Prostate gland (tissue), 2 donors: ENCODE measurements around the gene CREB5. TPM values are rescaled to one million over a fixed set of nuclear protein-coding genes. Genes with fewer than 3 reads are reported as not detected.
"Not testable (repeated sequence)": the region's sequence is repeated elsewhere in the genome, so short reads cannot be mapped to it uniquely, and the experiment has no call there.

Experiments
- DNase-seq: peaks from one replicate; pipeline ENCODE4 v3.0.0-alpha.2; 2019; ENCODE audit warnings: low spot score
- H3K27ac ChIP-seq, 2 donors: fragments of 200-600 bp; sonication (generic); 2 replicates each; pipeline ENCODE4 v1.5.1; 2017 to 2019
- H3K27me3 ChIP-seq: fragments of 200-600 bp; sonication (generic); replicated peaks from 2 replicates; pipeline ENCODE4 v1.5.1; 2019; ENCODE audit not compliant: insufficient read depth
- H3K36me3 ChIP-seq, 2 donors: fragments of 200-600 bp; sonication (generic); 1 replicate in 1 of 2; 2 replicates in 1 of 2; pipeline versions ENCODE4 v1.5.1 to v1.8.1; 2017 to 2019
- H3K4me1 ChIP-seq: fragments of 200-600 bp; sonication (generic); replicated peaks from 2 replicates; pipeline ENCODE4 v1.5.1; 2019
- H3K4me3 ChIP-seq, 2 donors: fragments of 200-600 bp; sonication (generic); 2 replicates each; pipeline ENCODE4 v1.5.1; 2017 to 2019
- H3K9me3 ChIP-seq: fragments of 200-600 bp; sonication (generic); 2 replicates; pipeline ENCODE4 v1.5.1; 2017
- CTCF ChIP-seq, 4 experiments: fragments of 200-600 bp in 2 of 4; fragments of 450-650 bp in 2 of 4; sonication (generic) in 2 of 4; IDR thresholded peaks; 1 replicate in 3 of 4; 2 replicates in 1 of 4; pipeline ENCODE4 v1.5.1; 2016 to 2019; ENCODE audit warnings: antibody characterized with exemption in 4 of 4, mild to moderate bottlenecking in 2 of 4, moderate library complexity in 2 of 4
- POLR2A ChIP-seq: fragments of 450-650 bp; IDR thresholded peaks from one replicate; pipeline ENCODE4 v1.6.1; 2016; ENCODE audit warnings: antibody characterized with exemption, mild to moderate bottlenecking
- POLR2AphosphoS5 ChIP-seq: sonication (generic); formaldehyde crosslinking; IDR thresholded peaks from one replicate; pipeline ENCODE4 v1.6.1; 2017; ENCODE audit warnings: antibody characterized with exemption
- WGBS: methylation state at CpG from one replicate; pipeline ENCODE4 v1.1.5; 2018; 5-methylcytosine and 5-hydroxymethylcytosine counted together
- intact Hi-C: fragments of 100-400 bp; cut with DNase I; formaldehyde crosslinking; loops from one replicate; pipeline ENCODE4 v1.14.2; 2022
- total RNA-seq, 2 donors: library from RNA; depleted of rRNA; stranded (reverse); fragments of >200 nt; gene quantifications; one replicate each; pipeline ENCODE4 v1.1.0, GENCODE V29; 2016

Gene CREB5
- total RNA-seq, 2 donors from 2014 or later, result 0.46 to 3.4 TPM

- WGBS, result 93% methylated on average over 14 of the region's 14 CpGs
These were observed 373.0 kb downstream of the CREB5 start for GRCh38 chr7:28785041-28785995.

GRCh38 chr7:28786156-28786555, 373.8 kb downstream of the CREB5 start:
- H3K4me1 ChIP-seq, H3K36me3 ChIP-seq, H3K27me3 ChIP-seq, H3K27ac ChIP-seq, DNase-seq, H3K4me3 ChIP-seq, intact Hi-C loops, H3K9me3 ChIP-seq: not testable (repeated sequence)
- WGBS, result 95% methylated on average over 5 of the region's 5 CpGs

More at GRCh38 chr7:28785041-28785995, 373.0 kb downstream of the CREB5 start:
- Histone ChIP-seq H3K9me3 (no peaks in the 10 kb centered on the region), H3K4me1 (no peaks in the 10 kb centered on the region), H3K27me3 (no peaks in the 10 kb centered on the region), H3K27ac (no peak overlapping the region), H3K4me3 (no peak overlapping the region), H3K36me3 (no peaks in the 10 kb centered on the region)
- TF ChIP-seq POLR2AphosphoS5 (no peak), POLR2A (no peak), CTCF (IDR thresholded peaks at IDR 0.05) (no peak)
- intact Hi-C loops, result no loop called here
- DNase-seq, result no peak

DNA sequence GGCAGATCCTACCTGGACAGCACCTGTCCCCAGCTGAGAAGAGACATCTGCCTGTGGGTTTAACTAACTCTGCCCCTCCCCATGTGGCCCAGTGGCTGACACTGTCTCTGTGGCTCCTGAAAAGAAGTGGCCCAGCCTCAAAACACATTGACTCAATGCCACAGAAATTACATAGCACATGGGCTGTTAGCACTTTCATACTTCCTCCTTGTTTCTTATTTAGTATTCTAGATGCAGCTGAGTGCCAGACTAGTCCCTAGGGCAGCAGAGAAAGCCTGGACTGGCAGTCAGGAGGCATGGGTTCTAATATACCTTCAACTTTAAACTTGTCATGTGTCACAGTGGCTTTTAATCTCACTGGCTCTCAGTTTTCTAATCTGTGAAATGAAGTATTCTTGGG, 374.8 kb downstream of the CREB5 start:
- Histone ChIP-seq H3K27me3 (no peaks in the 10 kb centered on the region), H3K36me3 (no peaks in the 10 kb centered on the region), H3K4me1 (no peaks in the 10 kb centered on the region), H3K9me3 (no peaks in the 10 kb centered on the region), H3K4me3 (no peak overlapping the region), H3K27ac (no peak overlapping the region)
- intact Hi-C loops, result no loop called here
- DNase-seq, result no peak
- TF ChIP-seq CTCF (IDR thresholded peaks at IDR 0.05), result no peak
- no peak for TF ChIP-seq POLR2AphosphoS5
- TF ChIP-seq POLR2A, result no peak

GRCh38 chr7:28790467-28790866, 378.1 kb downstream of the CREB5 start:
- Histone ChIP-seq H3K4me3 (no peak overlapping the region), H3K9me3 (no peaks in the 10 kb centered on the region), H3K27me3 (no peaks in the 10 kb centered on the region), H3K4me1 (no peaks in the 10 kb centered on the region), H3K27ac (no peak overlapping the region), H3K36me3 (no peaks in the 10 kb centered on the region)
- DNase-seq, result no peak
- intact Hi-C loops, result no loop called here
- 90% methylated on average over 4 of the region's 4 CpGs for WGBS
- TF ChIP-seq CTCF (IDR thresholded peaks at IDR 0.05) (no peak), POLR2AphosphoS5 (no peak), POLR2A (no peak)

GRCh38 chr7:28792858-28793257, 380.5 kb downstream of the CREB5 start:
- H3K4me3 ChIP-seq, result no peak overlapping the region
- intact Hi-C loops, result no loop called here
- no peaks in the 10 kb centered on the region for H3K27me3 ChIP-seq
- WGBS, result 94% methylated on average over 2 of the region's 2 CpGs
- no peak for TF ChIP-seq POLR2AphosphoS5
- TF ChIP-seq POLR2A, result no peak
- TF ChIP-seq CTCF (IDR thresholded peaks at IDR 0.05), result no peak
- H3K9me3 ChIP-seq, result no peaks in the 10 kb centered on the region
- no peak for DNase-seq
- no peaks in the 10 kb centered on the region for H3K4me1 ChIP-seq
- no peak overlapping the region for H3K27ac ChIP-seq
- H3K36me3 ChIP-seq, result no peaks in the 10 kb centered on the region
